Loucy (cell line): ENCODE measurements around the gene VWA8.
"Not testable (repeated sequence)": the region's sequence is repeated elsewhere in the genome, so short reads cannot be mapped to it uniquely, and the experiment has no call there.

ENCODE experiments used
- H2AFZ ChIP-seq: fragments of 200-600 bp; sonication (generic); 2 replicates; pipeline ENCODE4 v1.6.0; 2016; ENCODE audit warnings: antibody characterized with exemption, mild to moderate bottlenecking, low read length, moderate library complexity
- H3F3A ChIP-seq: fragments of 200-600 bp; 2 replicates; pipeline ENCODE4 v1.6.0; 2016; ENCODE audit warnings: antibody characterized with exemption, low read depth, mild to moderate bottlenecking
- H3K27me3 ChIP-seq: fragments of 200-600 bp; sonication (generic); 2 replicates; pipeline ENCODE4 v1.6.1; 2014; ENCODE audit warnings: low read length, mild to moderate bottlenecking; ENCODE audit not compliant: insufficient read depth, poor library complexity, severe bottlenecking
- H3K36me3 ChIP-seq: fragments of 200-600 bp; sonication (generic); 2 replicates; pipeline ENCODE4 v1.6.1; 2016; ENCODE audit warnings: low read length; ENCODE audit not compliant: insufficient read depth
- H3K4me1 ChIP-seq: fragments of 200-600 bp; sonication (generic); 2 replicates; pipeline ENCODE4 v1.5.1; 2014; ENCODE audit warnings: low read length, mild to moderate bottlenecking; ENCODE audit not compliant: insufficient read depth, poor library complexity, severe bottlenecking
- H3K4me2 ChIP-seq: fragments of 200-600 bp; sonication (generic); 2 replicates; pipeline ENCODE4 v1.6.0; 2014; ENCODE audit warnings: antibody characterized with exemption, low read length, low read depth, mild to moderate bottlenecking; ENCODE audit not compliant: poor library complexity, severe bottlenecking
- H3K4me3 ChIP-seq: fragments of 200-600 bp; sonication (generic); 2 replicates; pipeline ENCODE4 v1.5.1; 2014; ENCODE audit warnings: low read length, mild to moderate bottlenecking, mixed read lengths; ENCODE audit not compliant: poor library complexity, severe bottlenecking
- H3K79me2 ChIP-seq: fragments of 200-600 bp; sonication (generic); 2 replicates; pipeline ENCODE4 v1.6.1; 2014; ENCODE audit warnings: low read length; ENCODE audit not compliant: insufficient read depth
- H3K9ac ChIP-seq: fragments of 200-600 bp; sonication (generic); 2 replicates; pipeline ENCODE4 v1.6.0; 2014; ENCODE audit warnings: mild to moderate bottlenecking, low read depth, low read length, moderate library complexity; ENCODE audit not compliant: poor library complexity, severe bottlenecking
- H3K9me2 ChIP-seq: fragments of 200-600 bp; sonication (generic); replicated peaks from 2 replicates; pipeline ENCODE4 v1.6.1; 2016; ENCODE audit warnings: low read depth, low read length, mixed read lengths
- H3K9me3 ChIP-seq: fragments of 200-600 bp; sonication (generic); 2 replicates; pipeline ENCODE4 v1.6.1; 2014; ENCODE audit warnings: mild to moderate bottlenecking, antibody characterized with exemption, low read length, low read depth; ENCODE audit not compliant: insufficient read depth
- H4K20me1 ChIP-seq: fragments of 200-600 bp; sonication (generic); 2 replicates; pipeline ENCODE4 v1.6.0; 2014; ENCODE audit warnings: antibody characterized with exemption, low read length, mild to moderate bottlenecking; ENCODE audit not compliant: insufficient read depth, poor library complexity, severe bottlenecking
- EZH2phosphoT487 ChIP-seq: fragments of 200-600 bp; IDR thresholded peaks from 2 replicates; pipeline ENCODE4 v1.6.1; 2018; ENCODE audit warnings: antibody characterized with exemption, mild to moderate bottlenecking, moderate library complexity, borderline replicate concordance
- TF ChIP-seq, protein P1 (sequence below): fragments of 200-600 bp; sonication (generic); conservative IDR thresholded peaks from 2 replicates; pipeline ENCODE4 v1.5.1; 2014; ENCODE audit warnings: mild to moderate bottlenecking, antibody characterized with exemption, low read length

Gene VWA8

DNA sequence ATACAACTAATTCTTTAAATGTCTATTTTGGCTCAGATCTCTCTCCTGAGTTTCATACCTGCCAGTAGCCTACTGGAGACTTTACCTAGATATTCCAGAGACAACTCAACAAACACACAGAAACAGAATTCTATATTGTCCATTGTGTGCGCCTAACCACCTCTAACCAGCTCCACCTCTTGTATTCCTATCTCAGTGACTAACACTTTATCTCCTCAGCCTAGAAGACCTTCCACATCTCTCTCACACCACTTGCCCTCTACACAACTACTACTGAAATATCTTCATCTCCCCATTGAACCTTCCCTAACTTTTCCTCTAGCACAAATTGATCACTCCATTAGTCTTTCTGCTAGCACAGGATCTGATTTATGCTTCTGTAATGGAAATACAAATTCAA lies 6.7 kb downstream of the VWA8 start:
- no peak overlapping the region for H3K9ac ChIP-seq
- no peak overlapping the region for H2AFZ ChIP-seq
- H3K36me3 ChIP-seq = peaks cover 4% of the 10 kb centered on the region; the same call in 1 of the 2 replicates
- H3K9me3 ChIP-seq = no peaks in the 10 kb centered on the region
- peaks cover 54% of the 10 kb centered on the region for H3K79me2 ChIP-seq
- H3F3A ChIP-seq = no peaks in the 10 kb centered on the region
- H3K4me2 ChIP-seq = no peak overlapping the region
- H4K20me1 ChIP-seq = no peaks in the 10 kb centered on the region
- TF ChIP-seq, protein P1, sequence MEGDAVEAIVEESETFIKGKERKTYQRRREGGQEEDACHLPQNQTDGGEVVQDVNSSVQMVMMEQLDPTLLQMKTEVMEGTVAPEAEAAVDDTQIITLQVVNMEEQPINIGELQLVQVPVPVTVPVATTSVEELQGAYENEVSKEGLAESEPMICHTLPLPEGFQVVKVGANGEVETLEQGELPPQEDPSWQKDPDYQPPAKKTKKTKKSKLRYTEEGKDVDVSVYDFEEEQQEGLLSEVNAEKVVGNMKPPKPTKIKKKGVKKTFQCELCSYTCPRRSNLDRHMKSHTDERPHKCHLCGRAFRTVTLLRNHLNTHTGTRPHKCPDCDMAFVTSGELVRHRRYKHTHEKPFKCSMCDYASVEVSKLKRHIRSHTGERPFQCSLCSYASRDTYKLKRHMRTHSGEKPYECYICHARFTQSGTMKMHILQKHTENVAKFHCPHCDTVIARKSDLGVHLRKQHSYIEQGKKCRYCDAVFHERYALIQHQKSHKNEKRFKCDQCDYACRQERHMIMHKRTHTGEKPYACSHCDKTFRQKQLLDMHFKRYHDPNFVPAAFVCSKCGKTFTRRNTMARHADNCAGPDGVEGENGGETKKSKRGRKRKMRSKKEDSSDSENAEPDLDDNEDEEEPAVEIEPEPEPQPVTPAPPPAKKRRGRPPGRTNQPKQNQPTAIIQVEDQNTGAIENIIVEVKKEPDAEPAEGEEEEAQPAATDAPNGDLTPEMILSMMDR = no peak
- TF ChIP-seq EZH2phosphoT487 = no peak
- no peaks in the 10 kb centered on the region for H3K9me2 ChIP-seq
- no peak overlapping the region for H3K4me3 ChIP-seq
- no peaks in the 10 kb centered on the region for H3K27me3 ChIP-seq
- H3K4me1 ChIP-seq = peaks cover 32% of the 10 kb centered on the region

DNA sequence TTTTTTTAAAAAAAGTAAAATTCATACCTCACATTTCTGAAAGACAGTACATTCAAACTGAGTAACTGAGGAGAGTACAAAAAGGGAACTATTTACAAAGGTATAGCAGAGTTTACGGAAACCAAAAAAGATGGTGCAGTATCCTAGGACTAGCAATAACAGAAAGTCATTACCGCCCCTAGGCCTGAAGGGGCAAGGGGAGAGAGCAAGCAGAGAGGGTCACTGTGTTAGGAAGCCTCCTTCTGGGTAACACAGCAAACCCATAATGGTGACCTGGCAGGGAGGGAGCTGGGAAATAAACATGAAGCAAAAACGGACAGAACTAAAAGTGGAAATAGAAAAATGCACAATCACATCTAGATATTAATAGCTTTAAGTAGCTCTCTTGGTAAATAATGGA lies 8.2 kb downstream of the VWA8 start:
- Histone ChIP-seq H3K9me2 (no peaks in the 10 kb centered on the region), H3K9me3 (no peaks in the 10 kb centered on the region; the same call in 1 of the 2 replicates), H3F3A (no peaks in the 10 kb centered on the region), H3K4me1 (peaks cover 19% of the 10 kb centered on the region), H3K79me2 (peaks cover 41% of the 10 kb centered on the region; the same call in 1 of the 2 replicates), H3K4me2 (peak overlapping the region; percentile 10), H3K36me3 (peaks cover 17% of the 10 kb centered on the region), H3K4me3 (no peak overlapping the region), H2AFZ (no peak overlapping the region), H3K9ac (no peak overlapping the region), H4K20me1 (no peaks in the 10 kb centered on the region), H3K27me3 (no peaks in the 10 kb centered on the region)
- TF ChIP-seq EZH2phosphoT487 = no peak
- TF ChIP-seq, protein P1 = no peak

DNA sequence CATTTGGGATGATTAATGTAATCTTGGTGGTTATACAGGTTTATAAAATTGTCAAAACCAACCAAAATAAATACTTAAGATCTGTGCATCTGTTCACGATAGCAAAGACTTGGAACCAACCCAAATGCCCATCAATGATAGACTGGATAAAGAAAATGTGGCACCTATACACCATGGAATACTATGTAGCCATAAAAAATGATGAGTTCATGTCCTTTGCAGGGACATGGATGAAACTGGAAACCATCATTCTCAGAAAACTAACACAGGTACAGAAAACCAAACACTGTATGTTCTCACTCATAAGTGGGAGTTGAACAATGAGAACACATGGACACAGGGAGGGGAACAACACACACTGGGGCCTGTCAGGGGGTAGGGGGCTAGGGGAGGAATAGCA lies 11.8 kb downstream of the VWA8 start:
- H4K20me1 ChIP-seq, H3K9me2 ChIP-seq, H3K9ac ChIP-seq, H3F3A ChIP-seq, H3K4me3 ChIP-seq, H3K9me3 ChIP-seq, H2AFZ ChIP-seq, H3K4me2 ChIP-seq, H3K27me3 ChIP-seq: not testable (repeated sequence)
- Histone ChIP-seq H3K79me2 (peaks cover 32% of the 10 kb centered on the region; the same call in 1 of the 2 replicates), H3K4me1 (peaks cover 11% of the 10 kb centered on the region), H3K36me3 (peaks cover 44% of the 10 kb centered on the region)

DNA sequence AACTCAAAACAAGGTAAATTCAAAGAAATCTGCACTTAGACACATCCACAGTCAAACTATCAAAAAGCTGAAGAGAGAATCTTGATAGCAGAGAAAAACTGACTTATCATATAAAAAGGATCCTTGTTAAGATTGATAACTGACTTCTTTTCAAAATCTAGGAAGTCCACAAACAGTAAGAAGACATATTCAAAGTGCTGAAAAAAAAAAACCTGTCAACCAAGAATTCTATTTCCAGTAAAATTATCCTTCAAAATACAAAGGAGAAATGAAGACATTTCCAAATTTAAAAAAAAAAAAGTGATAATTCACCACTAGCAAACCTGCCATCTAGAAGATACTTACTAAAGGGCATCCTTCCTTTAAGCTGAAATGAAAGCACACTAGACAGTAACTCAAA lies 15.0 kb downstream of the VWA8 start:
- no peak overlapping the region for H3K9ac ChIP-seq
- H3K4me3 ChIP-seq = no peak overlapping the region
- no peaks in the 10 kb centered on the region for H3F3A ChIP-seq
- H3K4me2 ChIP-seq = no peak overlapping the region
- H3K9me3 ChIP-seq = peaks cover 8% of the 10 kb centered on the region; the same call in 1 of the 2 replicates
- no peaks in the 10 kb centered on the region for H3K9me2 ChIP-seq
- H3K27me3 ChIP-seq = no peaks in the 10 kb centered on the region
- H3K79me2 ChIP-seq = peaks cover 17% of the 10 kb centered on the region; the same call in 1 of the 2 replicates
- H4K20me1 ChIP-seq = no peaks in the 10 kb centered on the region
- H3K4me1 ChIP-seq = no peaks in the 10 kb centered on the region
- no peak for TF ChIP-seq EZH2phosphoT487
- TF ChIP-seq, protein P1 = no peak
- H2AFZ ChIP-seq = no peak overlapping the region
- H3K36me3 ChIP-seq = peaks cover 44% of the 10 kb centered on the region
